GM21619 (cell line): Measurements from ENCODE around the gene NR2E1.

Source experiments
- ATAC-seq: cut with Tn5 transposase; IDR thresholded peaks from one replicate; pipeline ENCODE4 v1.9.1; 2021; ENCODE audit not compliant: unreplicated experiment

NR2E1 gene

GRCh38 chr6:108170332-108171290, 4.8 kb downstream of the NR2E1 start:
- no peak for ATAC-seq

- no peak for ATAC-seq
These were observed 5.6 kb downstream of the NR2E1 start for GRCh38 chr6:108171291-108171917.

- no peak for ATAC-seq
These were observed 6.2 kb downstream of the NR2E1 start for GRCh38 chr6:108171918-108172516.

- ATAC-seq = no peak
These were observed 8.8 kb downstream of the NR2E1 start for GRCh38 chr6:108174371-108175175.

GRCh38 chr6:108175176-108175591, 9.4 kb downstream of the NR2E1 start:
- no peak for ATAC-seq

GRCh38 chr6:108175592-108176279, 9.9 kb downstream of the NR2E1 start:
- no peak for ATAC-seq

GRCh38 chr6:108176281-108177089, 10.7 kb downstream of the NR2E1 start:
- no peak for ATAC-seq

- no peak for ATAC-seq
These were observed 13.9 kb downstream of the NR2E1 start for GRCh38 chr6:108179741-108180140.

- ATAC-seq = no peak
These were observed 14.4 kb downstream of the NR2E1 start for GRCh38 chr6:108180266-108180665.

GRCh38 chr6:108180776-108181175, 15.0 kb downstream of the NR2E1 start:
- no peak for ATAC-seq

- no peak for ATAC-seq
These were observed 20.4 kb downstream of the NR2E1 start for GRCh38 chr6:108186226-108186625.

GRCh38 chr6:108187519-108187918, 21.7 kb downstream of the NR2E1 start:
- ATAC-seq = no peak

GRCh38 chr6:108193131-108193530, 27.3 kb downstream of the NR2E1 start:
- ATAC-seq = no peak

- no peak for ATAC-seq
These were observed 28.0 kb downstream of the NR2E1 start for GRCh38 chr6:108193835-108194234.

GRCh38 chr6:108194503-108194902, 28.7 kb downstream of the NR2E1 start:
- no peak for ATAC-seq

GRCh38 chr6:108195209-108195608, 29.4 kb downstream of the NR2E1 start:
- no peak for ATAC-seq

GRCh38 chr6:108198761-108199498, 33.1 kb downstream of the NR2E1 start:
- no peak for ATAC-seq

GRCh38 chr6:108200186-108200585, 34.4 kb downstream of the NR2E1 start:
- no peak for ATAC-seq

GRCh38 chr6:108200631-108201030, 34.8 kb downstream of the NR2E1 start:
- no peak for ATAC-seq
